Stomach smooth muscle (tissue), 2 donors: ENCODE measurements around the gene GBF1.
"Not testable (repeated sequence)": the region's sequence is repeated elsewhere in the genome, so short reads cannot be mapped to it uniquely, and the experiment has no call there.

ENCODE experiments used
- H3K27ac ChIP-seq: one replicate; pipeline ENCODE4 v1.7.0; 2013; ENCODE audit warnings: mild to moderate bottlenecking, low read length, inconsistent platforms
- H3K27me3 ChIP-seq, 2 donors: one replicate each; pipeline ENCODE4 v1.7.0; 2013; ENCODE audit warnings: low read length in 2 of 2; ENCODE audit not compliant: insufficient read depth in 2 of 2, control insufficient read depth in 1 of 2
- H3K36me3 ChIP-seq, 2 donors: one replicate each; pipeline ENCODE4 v1.7.0; 2013; ENCODE audit warnings: low read length in 2 of 2; ENCODE audit not compliant: control insufficient read depth in 2 of 2, insufficient read depth in 2 of 2
- H3K4me1 ChIP-seq: one replicate; pipeline ENCODE4 v1.7.0; 2013; ENCODE audit warnings: low read length; ENCODE audit not compliant: control insufficient read depth, insufficient read depth
- H3K4me3 ChIP-seq, 2 donors: one replicate each; pipeline ENCODE4 v1.7.0; 2013; ENCODE audit warnings: low read length in 2 of 2
- H3K9ac ChIP-seq, 2 donors: one replicate each; pipeline ENCODE4 v1.7.0; 2013; ENCODE audit warnings: low read length in 2 of 2, mild to moderate bottlenecking in 1 of 2
- H3K9me3 ChIP-seq, 2 donors: one replicate each; pipeline ENCODE4 v1.7.0; 2013; ENCODE audit warnings: low read length in 2 of 2; ENCODE audit not compliant: control insufficient read depth in 2 of 2
- donor health status: healthy.
- donor health status: Pancreatic carcinoma.

Gene GBF1

DNA sequence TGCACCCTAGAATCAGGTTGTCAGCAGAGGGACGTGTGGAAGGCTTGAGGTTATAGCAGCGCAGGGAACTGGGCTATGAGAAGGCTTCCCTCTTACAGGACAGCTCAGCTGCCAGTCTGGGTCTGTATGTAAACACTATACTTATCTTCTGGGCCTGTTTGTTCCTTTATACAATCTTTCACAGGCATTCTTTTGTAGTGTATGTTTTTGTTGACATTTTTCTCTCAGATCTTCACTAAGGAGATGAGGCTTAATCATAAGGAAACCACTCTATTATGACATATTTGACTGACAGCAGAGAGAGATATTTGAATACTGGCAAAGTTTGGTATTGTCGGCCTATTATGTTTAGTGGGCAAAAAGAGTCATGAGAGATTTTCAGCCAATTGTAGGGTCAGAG, 929 bp downstream of the GBF1 start:
- Histone ChIP-seq H3K9me3 (no peaks in the 10 kb centered on the region), H3K27me3 (no peaks in the 10 kb centered on the region), H3K4me1 (peaks cover 43% of the 10 kb centered on the region), H3K9ac (peak overlapping the region; percentile 92 to 94), H3K4me3 (peak overlapping the region; percentile 99 to 100), H3K36me3 (no peaks in the 10 kb centered on the region), H3K27ac (no peak overlapping the region)

DNA sequence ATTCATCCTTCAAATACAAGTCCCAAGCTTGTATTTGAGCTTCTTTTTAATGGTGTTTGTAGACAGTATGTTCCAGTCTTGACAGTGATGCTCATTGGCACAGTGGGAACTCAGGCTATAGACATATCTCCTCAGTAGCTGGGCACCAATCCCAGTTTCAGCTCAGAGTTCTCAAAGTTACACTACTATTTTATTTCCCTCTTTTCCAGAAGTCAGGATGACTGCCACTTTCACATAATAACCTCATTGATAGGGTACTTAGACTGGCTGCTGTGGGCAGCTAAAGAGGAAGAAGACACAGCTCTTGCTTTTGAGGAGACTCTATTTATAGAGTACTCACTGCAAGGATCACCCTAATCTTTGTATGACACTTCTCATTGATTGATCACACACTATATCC, 2.4 kb downstream of the GBF1 start:
- Histone ChIP-seq H3K27me3 (no peaks in the 10 kb centered on the region), H3K36me3 (peaks cover 0 to 2% of the 10 kb centered on the region in 2 donors), H3K27ac (no peak overlapping the region), H3K4me3 (no peak overlapping the region), H3K9me3 (no peaks in the 10 kb centered on the region), H3K4me1 (peaks cover 30% of the 10 kb centered on the region), H3K9ac (no peak overlapping the region)

DNA sequence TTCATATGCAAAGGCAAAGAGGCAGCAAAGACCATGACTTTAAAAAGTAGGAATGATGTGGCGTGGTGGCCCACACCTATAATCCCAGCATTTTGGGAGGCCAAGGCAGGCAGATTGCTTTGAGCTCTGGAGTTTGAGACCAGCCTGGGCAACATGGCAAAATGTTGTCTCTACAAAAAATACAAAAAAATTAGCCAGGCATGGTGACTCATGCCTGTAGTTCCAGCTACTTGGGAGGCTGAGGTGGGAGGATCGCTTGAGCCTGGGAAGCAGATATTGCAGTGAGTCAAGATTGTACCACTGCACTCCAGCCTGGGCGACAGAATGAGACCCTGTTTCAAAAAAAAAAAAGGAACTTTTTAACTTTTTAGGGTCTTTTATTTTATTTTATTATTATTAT, 7.2 kb downstream of the GBF1 start:
- not testable (repeated sequence) for H3K27me3 ChIP-seq, H3K4me3 ChIP-seq, H3K9ac ChIP-seq, H3K27ac ChIP-seq, H3K9me3 ChIP-seq, H3K36me3 ChIP-seq
- peaks cover 11% of the 10 kb centered on the region for H3K4me1 ChIP-seq

DNA sequence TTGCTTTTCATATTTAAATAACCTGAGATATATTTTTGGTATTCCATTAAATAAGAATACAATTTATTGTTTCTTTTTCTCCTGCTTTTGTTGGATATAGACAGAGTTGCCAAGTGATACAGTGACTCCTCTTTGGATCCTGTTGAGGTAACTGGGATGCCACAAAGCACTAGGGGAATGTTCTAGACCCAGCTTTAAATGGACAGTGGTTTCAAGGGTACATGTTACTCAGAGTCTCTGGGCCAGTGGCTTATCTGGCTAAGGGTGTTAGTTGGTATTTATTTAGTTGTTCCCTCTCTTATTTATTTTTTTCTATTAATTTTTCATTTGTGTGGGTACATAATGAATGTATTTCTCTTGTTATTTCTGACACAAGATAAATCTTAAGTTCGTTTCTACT, 9.1 kb downstream of the GBF1 start:
- H3K9me3 ChIP-seq: no peaks in the 10 kb centered on the region
- no peaks in the 10 kb centered on the region for H3K4me1 ChIP-seq
- no peaks in the 10 kb centered on the region for H3K27me3 ChIP-seq
- H3K4me3 ChIP-seq: no peak overlapping the region
- no peak overlapping the region for H3K27ac ChIP-seq
- H3K36me3 ChIP-seq: peaks cover 4 to 5% of the 10 kb centered on the region in 2 donors
- H3K9ac ChIP-seq: no peak overlapping the region

DNA sequence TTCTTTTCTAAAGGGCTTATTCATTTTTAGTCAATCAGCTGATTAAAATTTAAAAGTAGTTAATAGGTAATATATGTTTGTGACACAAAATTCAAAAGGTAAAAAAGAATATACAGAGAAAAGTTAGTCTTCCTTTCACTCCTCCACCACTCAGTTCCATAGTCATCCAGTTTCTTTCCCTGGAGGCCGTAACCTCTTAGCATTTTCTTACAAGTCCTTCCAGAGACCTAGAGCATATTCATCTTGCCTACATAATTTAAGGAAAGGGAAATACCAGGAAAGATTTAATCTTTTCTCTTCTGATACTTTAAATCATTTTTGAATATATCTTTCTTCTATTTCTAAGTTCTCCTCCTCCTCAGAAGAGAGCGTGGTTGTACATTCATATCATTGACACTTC, 10.1 kb downstream of the GBF1 start:
- H3K36me3 ChIP-seq: peaks cover 4 to 7% of the 10 kb centered on the region in 2 donors
- no peaks in the 10 kb centered on the region for H3K9me3 ChIP-seq
- H3K27ac ChIP-seq: no peak overlapping the region

DNA sequence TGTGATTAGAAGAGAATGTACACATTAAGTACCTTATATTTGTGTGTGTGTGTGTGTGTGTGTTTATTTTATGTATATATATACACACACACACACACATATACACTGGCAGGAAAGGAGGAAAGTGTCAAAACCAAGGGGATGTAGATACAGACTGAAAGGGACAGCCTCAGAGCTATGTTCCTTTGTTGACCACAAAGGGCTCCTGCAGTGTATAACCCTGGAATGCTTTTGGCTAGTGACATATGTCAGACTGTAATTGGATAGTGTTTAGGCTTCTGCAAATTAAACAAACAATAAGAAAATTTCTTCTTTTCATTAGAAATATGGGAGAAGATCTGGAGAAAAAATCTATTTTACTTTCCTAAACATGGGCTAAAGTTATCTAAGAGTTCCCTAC, 15.9 kb downstream of the GBF1 start:
- Histone ChIP-seq H3K27me3 (no peaks in the 10 kb centered on the region), H3K9me3 (no peaks in the 10 kb centered on the region), H3K9ac (no peak overlapping the region), H3K36me3 (peaks cover 10 to 20% of the 10 kb centered on the region in 2 donors), H3K4me3 (no peak overlapping the region), H3K27ac (no peak overlapping the region), H3K4me1 (no peaks in the 10 kb centered on the region)

More for the DNA sequence above, 10.1 kb downstream of the GBF1 start:
- Histone ChIP-seq H3K4me3 (no peak overlapping the region), H3K9ac (no peak overlapping the region), H3K4me1 (no peaks in the 10 kb centered on the region), H3K27me3 (no peaks in the 10 kb centered on the region)

DNA sequence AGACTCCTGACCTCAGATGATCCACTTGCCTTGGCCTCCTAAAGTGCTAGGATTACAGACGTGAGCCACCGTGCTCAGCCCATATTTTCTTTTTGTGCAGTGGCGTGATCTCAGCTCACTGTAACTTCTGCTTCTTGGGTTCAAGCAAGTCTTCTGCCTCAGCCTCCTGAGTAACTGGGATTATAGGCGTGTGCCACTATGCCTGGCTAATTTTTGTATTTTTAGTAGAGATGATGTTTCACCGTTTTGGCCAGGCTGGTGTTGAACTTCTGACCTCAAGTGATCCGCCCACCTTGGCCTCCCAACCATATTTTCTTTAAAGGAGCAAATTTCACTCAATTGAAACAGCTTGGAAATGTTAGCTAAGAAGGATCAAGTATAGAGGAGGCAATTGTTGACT, 16.5 kb downstream of the GBF1 start:
- H3K4me1 ChIP-seq: peaks cover 2% of the 10 kb centered on the region
- H3K9me3 ChIP-seq: no peaks in the 10 kb centered on the region
- H3K27me3 ChIP-seq: no peaks in the 10 kb centered on the region
- peaks cover 10 to 20% of the 10 kb centered on the region in 2 donors for H3K36me3 ChIP-seq
- no peak overlapping the region for H3K27ac ChIP-seq
- no peak overlapping the region for H3K4me3 ChIP-seq
- no peak overlapping the region for H3K9ac ChIP-seq

DNA sequence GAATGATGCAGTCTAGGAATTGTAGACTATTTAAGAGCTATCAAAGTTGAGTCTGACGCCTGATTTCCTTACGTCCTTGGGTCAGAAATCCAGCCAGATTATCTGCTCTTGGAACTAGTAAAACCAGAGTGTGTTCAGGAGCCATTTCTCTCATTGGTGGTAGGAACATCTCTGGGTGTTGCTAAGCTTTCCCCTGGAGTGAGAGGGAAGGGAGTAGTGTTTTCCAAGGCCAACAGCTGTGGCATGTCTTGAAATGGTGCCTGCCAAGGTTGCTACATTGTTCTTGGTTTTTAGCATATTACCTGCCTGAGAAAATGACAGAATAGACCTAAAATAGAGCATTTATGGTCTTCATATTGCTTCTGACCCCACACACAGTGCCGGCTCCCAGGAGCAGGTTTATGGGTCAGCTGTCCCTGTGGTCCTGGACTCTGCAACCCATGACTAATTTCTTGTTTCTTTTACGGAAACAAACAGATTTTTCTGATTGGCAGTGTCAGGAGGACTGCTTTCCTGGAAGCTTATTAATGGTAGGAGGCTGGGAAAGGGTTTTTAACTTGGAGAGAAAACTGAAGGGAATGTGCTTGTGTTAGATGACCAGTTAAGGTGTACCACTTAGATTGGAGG, 17.5 kb downstream of the GBF1 start:
- Histone ChIP-seq H3K9ac (no peak overlapping the region), H3K4me1 (peaks cover 2% of the 10 kb centered on the region), H3K9me3 (no peaks in the 10 kb centered on the region), H3K4me3 (no peak overlapping the region), H3K36me3 (peaks cover 9 to 20% of the 10 kb centered on the region in 2 donors), H3K27ac (no peak overlapping the region), H3K27me3 (no peaks in the 10 kb centered on the region)

DNA sequence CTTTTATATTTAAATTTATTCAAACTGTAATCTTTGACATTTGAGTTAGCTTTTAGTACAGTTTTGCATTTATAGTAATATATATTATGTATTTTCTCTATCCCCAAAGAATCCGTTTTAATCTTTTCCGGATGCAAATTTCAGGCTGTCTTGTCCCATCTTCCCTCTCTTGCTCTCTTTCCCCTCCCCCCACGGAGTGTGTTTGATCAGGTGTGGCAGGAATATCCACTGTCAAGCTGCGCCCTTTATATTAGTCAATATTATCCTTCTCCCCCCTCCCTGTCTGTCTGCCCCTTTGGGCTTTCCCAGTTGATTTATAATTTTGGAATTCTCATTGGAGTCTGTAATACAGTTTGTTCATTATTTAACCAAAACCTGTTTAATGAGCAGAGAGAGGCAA, 19.0 kb downstream of the GBF1 start:
- no peaks in the 10 kb centered on the region for H3K9me3 ChIP-seq
- H3K9ac ChIP-seq: no peak overlapping the region
- no peak overlapping the region for H3K4me3 ChIP-seq
- peaks cover 12 to 16% of the 10 kb centered on the region in 2 donors for H3K36me3 ChIP-seq
- H3K4me1 ChIP-seq: peaks cover 5% of the 10 kb centered on the region
- H3K27me3 ChIP-seq: no peaks in the 10 kb centered on the region
- H3K27ac ChIP-seq: no peak overlapping the region

DNA sequence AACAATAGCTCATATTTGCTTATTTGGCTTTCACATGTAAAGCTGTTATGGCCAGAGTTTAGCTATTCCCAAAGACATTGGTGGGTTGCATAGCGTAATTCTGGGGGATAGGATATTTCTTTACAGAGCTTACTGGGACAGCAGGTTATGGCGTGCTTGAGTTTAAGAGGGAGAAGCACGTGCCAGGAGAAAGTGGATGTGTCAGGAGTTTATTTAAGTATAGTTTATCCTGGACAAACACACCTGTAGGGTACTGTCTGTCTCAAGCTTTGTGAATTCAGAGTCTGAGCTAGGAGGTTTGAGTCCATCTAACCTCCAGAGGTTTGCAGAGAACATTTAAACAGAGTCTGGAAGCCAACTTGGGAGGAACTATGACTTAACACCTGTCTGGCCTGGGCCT, 21.3 kb downstream of the GBF1 start:
- H3K4me1 ChIP-seq: peaks cover 5% of the 10 kb centered on the region
- H3K27ac ChIP-seq: no peak overlapping the region
- peaks cover 6 to 9% of the 10 kb centered on the region in 2 donors for H3K36me3 ChIP-seq
- H3K9me3 ChIP-seq: no peaks in the 10 kb centered on the region
- H3K9ac ChIP-seq: no peak overlapping the region
- H3K4me3 ChIP-seq: no peak overlapping the region
- no peaks in the 10 kb centered on the region for H3K27me3 ChIP-seq

DNA sequence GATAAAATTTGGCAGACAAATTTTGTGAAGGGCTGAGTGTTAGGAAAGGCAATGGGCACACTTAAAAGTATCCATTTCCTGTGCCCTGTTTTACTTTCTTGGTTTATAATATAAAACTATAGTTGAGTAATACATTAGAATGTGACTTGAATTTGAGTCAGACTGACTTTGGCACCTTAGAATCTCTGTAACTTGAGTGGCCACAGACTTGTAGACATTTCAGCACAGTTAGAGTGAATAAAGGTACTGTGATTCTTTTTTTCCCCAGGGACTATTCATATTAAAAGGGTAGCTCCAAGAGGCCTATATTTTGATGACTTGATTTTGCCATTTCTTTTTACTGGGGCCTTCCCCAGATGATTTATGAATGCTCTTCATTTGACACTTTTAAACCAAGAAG, 22.4 kb downstream of the GBF1 start:
- H3K27me3 ChIP-seq: no peaks in the 10 kb centered on the region
- H3K4me3 ChIP-seq: no peak overlapping the region
- no peaks in the 10 kb centered on the region for H3K9me3 ChIP-seq
- H3K27ac ChIP-seq: no peak overlapping the region
- H3K9ac ChIP-seq: no peak overlapping the region
- peaks cover 2 to 5% of the 10 kb centered on the region in 2 donors for H3K36me3 ChIP-seq
- H3K4me1 ChIP-seq: peaks cover 5% of the 10 kb centered on the region
